K562 (cell line): Measurements from ENCODE around the gene CCNQ. TPM values are rescaled to one million over a fixed set of nuclear protein-coding genes. Genes with fewer than 3 reads are reported as not detected.

Experiments used
- ATAC-seq: fragments of 200-7000 bp; cut with Tn5 transposase; 3 replicates; pipeline ENCODE4 v1.9.1; 2020; ENCODE audit warnings: moderate library complexity
- BruUV-seq: library from RNA; stranded (reverse); fragments of 400-500 nt; replicated peaks from 2 replicates; lab custom pipeline; 2021; lab: Mats Ljungman, UMichigan
- CTCF ChIA-PET: fragments of 300-600 bp; formaldehyde crosslinking; extraction: SDS; loops from one replicate; lab custom pipeline; 2021; ENCODE audit warnings: low intra/inter-chr PET ratio; lab: Yijun Ruan, JAX
- POLR2A ChIA-PET: fragments of 300-600, 350-650 bp; sonication (Branson Sonifier 250); formaldehyde crosslinking; extraction: SDS; loops from one replicate; lab custom pipeline; 2021; ENCODE audit warnings: antibody characterized with exemption, inconsistent platforms; lab: Yijun Ruan, JAX
- DNase-seq, 4 experiments: peaks; one replicate each; pipeline versions ENCODE4 v3.0.0 to v3.0.0-alpha.2; 2011 to 2018; ENCODE audit warnings: low spot score in 3 of 4, mixed read lengths in 3 of 4; ENCODE audit errors: extremely low read depth in 1 of 4
- FAIRE-seq: peaks from 2 replicates; lab custom pipeline; 2011; peaks lifted over from hg19 to GRCh38; lab: Jason Lieb, UNC
- H2AFZ ChIP-seq: 2 replicates; pipeline ENCODE4 v1.6.0; 2011; ENCODE audit warnings: low read depth, low read length, control low read depth, inconsistent platforms
- H3K27ac ChIP-seq: fragments of 200-600 bp; 3 replicates; pipeline ENCODE4 v1.8.0; 2011; ENCODE audit warnings: low read depth, mild to moderate bottlenecking, control low read depth, inconsistent platforms, low read length, moderate library complexity, mixed read lengths; ENCODE audit errors: extremely low read depth
- H3K27me3 ChIP-seq, 2 experiments: fragments of 300-600 bp in 1 of 2; 2 replicates in 1 of 2; 3 replicates in 1 of 2; pipeline versions ENCODE4 v1.6.0 to v1.8.0; 2011; ENCODE audit warnings: inconsistent platforms in 2 of 2, low read length in 2 of 2, mild to moderate bottlenecking in 1 of 2, mixed read lengths in 1 of 2, moderate library complexity in 1 of 2; ENCODE audit not compliant: control insufficient read depth in 2 of 2, insufficient read depth in 2 of 2
- H3K36me3 ChIP-seq: fragments of 300-600 bp; 3 replicates; pipeline ENCODE4 v1.8.0; 2011; ENCODE audit warnings: mild to moderate bottlenecking, low read length, inconsistent platforms; ENCODE audit not compliant: control insufficient read depth, insufficient read depth
- H3K4me1 ChIP-seq, 2 experiments: fragments of 200-600 bp in 1 of 2; replicated peaks in 1 of 2; 2 replicates in 1 of 2; 3 replicates in 1 of 2; pipeline versions ENCODE4 v1.5.1 to v1.8.0; 2011; ENCODE audit warnings: inconsistent platforms in 2 of 2, low read length in 2 of 2, mild to moderate bottlenecking in 1 of 2, mixed read lengths in 1 of 2, moderate library complexity in 1 of 2; ENCODE audit not compliant: control insufficient read depth in 2 of 2, insufficient read depth in 2 of 2
- H3K4me2 ChIP-seq: 2 replicates; pipeline ENCODE4 v1.6.1; 2011; ENCODE audit warnings: low read length, control low read depth, inconsistent platforms, mixed read lengths; ENCODE audit not compliant: insufficient read depth
- H3K4me3 ChIP-seq: fragments of 200-600 bp; sonication (generic), shearing (Covaris generic); 2 replicates; pipeline ENCODE4 v1.5.1; 2016; ENCODE audit warnings: control low read depth, inconsistent platforms
- H3K79me2 ChIP-seq: fragments of 200-600 bp; 3 replicates; pipeline ENCODE4 v1.8.0; 2011; ENCODE audit warnings: low read length, inconsistent platforms; ENCODE audit not compliant: control insufficient read depth, insufficient read depth
- H3K9ac ChIP-seq, 2 experiments: 2 replicates each; pipeline versions ENCODE4 v1.6.0 to v1.6.1; 2011; ENCODE audit warnings: low read depth in 2 of 2, low read length in 2 of 2, control low read depth in 1 of 2, inconsistent platforms in 1 of 2, mild to moderate bottlenecking in 1 of 2, mixed read lengths in 1 of 2; ENCODE audit not compliant: insufficient read depth in 1 of 2
- H3K9me1 ChIP-seq: one replicate; pipeline ENCODE4 v1.6.0; 2011; ENCODE audit warnings: inconsistent platforms, mild to moderate bottlenecking, low read length, moderate library complexity; ENCODE audit not compliant: control insufficient read depth, insufficient read depth
- H3K9me3 ChIP-seq: replicated peaks from 2 replicates; pipeline ENCODE4 v1.5.1; 2011; ENCODE audit warnings: low read depth, low read length, inconsistent platforms; ENCODE audit not compliant: control insufficient read depth, insufficient read depth
- H4K20me1 ChIP-seq: replicated peaks from 2 replicates; pipeline ENCODE4 v1.6.1; 2011; ENCODE audit warnings: low read length, inconsistent platforms, mixed read lengths; ENCODE audit not compliant: control insufficient read depth, insufficient read depth
- ATF7 ChIP-seq: fragments of 450-650 bp; IDR thresholded peaks from 2 replicates; pipeline ENCODE4 v1.7.1; 2014; ENCODE audit warnings: mild to moderate bottlenecking, moderate library complexity
- COPS2 ChIP-seq: fragments of 450-650 bp; conservative IDR thresholded peaks from 2 replicates; pipeline ENCODE4 v1.6.1; 2016; ENCODE audit warnings: mild to moderate bottlenecking, moderate library complexity
- HNRNPLL ChIP-seq: fragments of 200-400 bp; formaldehyde crosslinking; IDR thresholded peaks from 2 replicates; pipeline ENCODE4 v1.6.1; 2017; ENCODE audit warnings: low read length, low read depth, mild to moderate bottlenecking; ENCODE audit not compliant: poor library complexity, severe bottlenecking
- KDM5B ChIP-seq: fragments of 200-600 bp; sonication (generic); IDR thresholded peaks from 2 replicates; pipeline ENCODE4 v1.6.1; 2012; ENCODE audit warnings: low read depth, mild to moderate bottlenecking, moderate library complexity, low read length, control low read depth, inconsistent platforms; ENCODE audit not compliant: insufficient replicate concordance
- MEF2D ChIP-seq: conservative IDR thresholded peaks from 2 replicates; pipeline ENCODE4 v1.6.1; 2016; ENCODE audit warnings: low read depth, missing genetic modification characterization, missing compliant biosample characterization
- SMAD3 ChIP-seq: fragments of 450-650 bp; formaldehyde crosslinking; conservative IDR thresholded peaks from 2 replicates; pipeline ENCODE4 v1.4.0; 2020; ENCODE audit warnings: mild to moderate bottlenecking
- SMARCB1 ChIP-seq: IDR thresholded peaks from 2 replicates; pipeline ENCODE4 v1.6.1; 2011; ENCODE audit warnings: improper control_type of control experiment, low read depth; ENCODE audit not compliant: insufficient read length
- SRF ChIP-seq, 2 experiments: fragments of 250-450, 450-650 bp in 1 of 2; sonication (Bioruptor Pico) in 1 of 2; sonication (generic) in 1 of 2; formaldehyde crosslinking; IDR thresholded peaks; 2 replicates each; pipeline versions ENCODE4 v1.5.0 to v1.5.1; 2020 to 2022; ENCODE audit warnings: mild to moderate bottlenecking in 1 of 2, missing genetic modification reagents in 1 of 2
- TEAD2 ChIP-seq: fragments of 450-650 bp; IDR thresholded peaks from 2 replicates; pipeline ENCODE4 v1.6.1; 2016; ENCODE audit warnings: missing genetic modification characterization, control low read depth, missing compliant biosample characterization
- WGBS: fragments of 100-300 bp; shearing (Covaris generic); methylation state at CpG from one replicate; pipeline ENCODE4 v1.1.6; 2016; ENCODE audit warnings: low coverage, mixed read lengths; ENCODE audit not compliant: insufficient coverage; ENCODE audit errors: missing lambda C conversion rate; 5-methylcytosine and 5-hydroxymethylcytosine counted together
- in situ Hi-C: fragments of 300-500 bp; cut with MboI; formaldehyde crosslinking; loops from 4 replicates; pipeline ENCODE4 v1.15.0; 2018; ENCODE audit warnings: inconsistent platforms, mixed read lengths
- intact Hi-C: fragments of 100-400 bp; cut with micrococcal nuclease; formaldehyde crosslinking; loops from 2 replicates; pipeline ENCODE4 v1.14.2; 2022
- polyA plus RNA-seq, 8 experiments: library from polyadenylated mRNA; depleted of rRNA in 4 of 8; stranded (reverse) in 5 of 8; unstranded in 3 of 8; fragments of >200 nt; fragmentation: Nextera tagmentation in 2 of 8; fragmentation: Illumina TruSeq in 1 of 8; extraction: Ambion mirVana in 2 of 8; extraction: Trizol in 1 of 8; gene quantifications; 2 replicates each; pipeline versions ENCODE4 v1.2.1 to v1.2.3, GENCODE V29; 2011 to 2014; ENCODE audit warnings: inconsistent platforms in 1 of 8, missing spikeins in 1 of 8
- total RNA-seq, 7 experiments: library from RNA; depleted of rRNA in 6 of 7; stranded (reverse); fragments of >200 nt in 6 of 7; fragmentation: Illumina TruSeq in 2 of 7; extraction: Trizol in 2 of 7; gene quantifications; 2 replicates each; pipeline versions ENCODE4 v1.2.1 to v1.2.3, GENCODE V29; 2011 to 2021; ENCODE audit warnings: low replicate concordance in 1 of 7
- TF ChIP-seq, protein P1 (sequence below): fragments of 450-650 bp; formaldehyde crosslinking; IDR thresholded peaks from 2 replicates; pipeline ENCODE4 v1.4.0; 2020; ENCODE audit warnings: mild to moderate bottlenecking, moderate library complexity
- TF ChIP-seq, protein P2 (sequence below): fragments of 250-450 bp; sonication (Bioruptor Pico); IDR thresholded peaks from 2 replicates; pipeline ENCODE4 v1.5.0; 2021
- TF ChIP-seq, protein P3 (sequence below): fragments of 450-650 bp; formaldehyde crosslinking; IDR thresholded peaks from 2 replicates; pipeline ENCODE4 v1.4.0; 2022; ENCODE audit warnings: missing genetic modification characterization

The CCNQ gene
- total and polyA plus RNA-seq, 9 of the 15 experiments (the other 6 are each of a cell fraction or from before 2014, with no cell fraction given): 0.92 to 53.8 (median 25.3) TPM

DNA sequence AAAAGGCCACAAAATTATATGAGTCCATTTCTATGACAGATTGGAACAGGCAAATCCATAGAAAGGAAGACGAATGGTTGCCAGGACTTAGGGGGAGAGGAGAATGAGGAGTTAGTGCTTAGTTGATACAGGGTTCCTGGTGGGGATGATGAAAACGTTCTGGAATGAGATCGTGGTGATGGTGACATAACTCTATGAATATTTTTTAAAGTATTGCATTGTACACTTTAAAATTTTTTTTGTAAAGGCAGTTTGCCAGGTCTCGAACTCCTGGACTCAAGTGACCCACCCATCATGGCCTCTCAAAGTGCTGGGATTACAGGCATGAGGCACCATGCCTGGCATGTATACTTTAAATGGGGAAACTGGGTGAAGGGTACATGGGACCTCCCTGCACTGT, 9.9 kb upstream of the CCNQ start:
- H3K4me3 ChIP-seq: no peak overlapping the region
- intact Hi-C loops (loop anchor here (5.0 kb wide), 1 partner anchor 57 kb away; no protein-coding TSS in a partner anchor), in situ Hi-C loops (no loop called here)
- no peaks in the 10 kb centered on the region for H3K36me3 ChIP-seq
- BruUV-seq: no TSS peak
- H3K27ac ChIP-seq: no peak overlapping the region
- WGBS: 3% methylated on average over 3 of the region's 4 CpGs
- no peak overlapping the region for H2AFZ ChIP-seq
- TF ChIP-seq MEF2D (no peak), HNRNPLL (no peak), SMAD3 (CRISPR knock-in tag) (no peak), TEAD2 (tag) (no peak), KDM5B (no peak), SMARCB1 (no peak), ATF7 (no peak), SRF (CRISPR knock-in tag; IDR thresholded peaks at IDR 0.05) (no peak), COPS2 (no peak)
- TF ChIP-seq, protein P1, sequence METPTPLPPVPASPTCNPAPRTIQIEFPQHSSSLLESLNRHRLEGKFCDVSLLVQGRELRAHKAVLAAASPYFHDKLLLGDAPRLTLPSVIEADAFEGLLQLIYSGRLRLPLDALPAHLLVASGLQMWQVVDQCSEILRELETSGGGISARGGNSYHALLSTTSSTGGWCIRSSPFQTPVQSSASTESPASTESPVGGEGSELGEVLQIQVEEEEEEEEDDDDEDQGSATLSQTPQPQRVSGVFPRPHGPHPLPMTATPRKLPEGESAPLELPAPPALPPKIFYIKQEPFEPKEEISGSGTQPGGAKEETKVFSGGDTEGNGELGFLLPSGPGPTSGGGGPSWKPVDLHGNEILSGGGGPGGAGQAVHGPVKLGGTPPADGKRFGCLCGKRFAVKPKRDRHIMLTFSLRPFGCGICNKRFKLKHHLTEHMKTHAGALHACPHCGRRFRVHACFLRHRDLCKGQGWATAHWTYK (CRISPR knock-in tag): no peak
- TF ChIP-seq, protein P2, sequence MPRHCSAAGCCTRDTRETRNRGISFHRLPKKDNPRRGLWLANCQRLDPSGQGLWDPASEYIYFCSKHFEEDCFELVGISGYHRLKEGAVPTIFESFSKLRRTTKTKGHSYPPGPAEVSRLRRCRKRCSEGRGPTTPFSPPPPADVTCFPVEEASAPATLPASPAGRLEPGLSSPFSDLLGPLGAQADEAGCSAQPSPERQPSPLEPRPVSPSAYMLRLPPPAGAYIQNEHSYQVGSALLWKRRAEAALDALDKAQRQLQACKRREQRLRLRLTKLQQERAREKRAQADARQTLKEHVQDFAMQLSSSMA (CRISPR knock-in tag): no peak
- TF ChIP-seq, protein P3, sequence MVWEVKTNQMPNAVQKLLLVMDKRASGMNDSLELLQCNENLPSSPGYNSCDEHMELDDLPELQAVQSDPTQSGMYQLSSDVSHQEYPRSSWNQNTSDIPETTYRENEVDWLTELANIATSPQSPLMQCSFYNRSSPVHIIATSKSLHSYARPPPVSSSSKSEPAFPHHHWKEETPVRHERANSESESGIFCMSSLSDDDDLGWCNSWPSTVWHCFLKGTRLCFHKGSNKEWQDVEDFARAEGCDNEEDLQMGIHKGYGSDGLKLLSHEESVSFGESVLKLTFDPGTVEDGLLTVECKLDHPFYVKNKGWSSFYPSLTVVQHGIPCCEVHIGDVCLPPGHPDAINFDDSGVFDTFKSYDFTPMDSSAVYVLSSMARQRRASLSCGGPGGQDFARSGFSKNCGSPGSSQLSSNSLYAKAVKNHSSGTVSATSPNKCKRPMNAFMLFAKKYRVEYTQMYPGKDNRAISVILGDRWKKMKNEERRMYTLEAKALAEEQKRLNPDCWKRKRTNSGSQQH (CRISPR knock-in tag): no peak
- peaks cover 22 to 38% of the 10 kb centered on the region in 2 experiments for H3K27me3 ChIP-seq
- no peaks in the 10 kb centered on the region for H3K79me2 ChIP-seq
- H3K4me1 ChIP-seq: peaks cover 0 to 21% of the 10 kb centered on the region in 2 experiments; a peak in 2 of 5 replicates
- ChIA-PET POLR2A (interaction anchor here (1.2 to 2.3 kb wide), 2 partner anchors 9 to 59 kb away, joined by 4 to 12 read pairs; partner anchors contain the start of gene CCNQ), CTCF (no interaction called here)
- no peak overlapping the region for H3K4me2 ChIP-seq
- ATAC-seq (no peak), FAIRE-seq (no peak), DNase-seq (no peak)
- H3K9me1 ChIP-seq: no peaks in the 10 kb centered on the region
- H3K9ac ChIP-seq: no peak overlapping the region
- no peaks in the 10 kb centered on the region for H3K9me3 ChIP-seq
- no peaks in the 10 kb centered on the region for H4K20me1 ChIP-seq
